PC-3 (cell line): Measurements from ENCODE around the gene CDK5RAP3. TPM values are rescaled to one million over a fixed set of nuclear protein-coding genes. Genes with fewer than 3 reads are reported as not detected.
A peak's percentile ranks its signal among the peaks of the same experiment; 100 is the strongest.

Experiments
- ATAC-seq: fragments of 200-7000 bp; cut with Tn5 transposase; 2 replicates; pipeline ENCODE4 v1.9.1; 2020; ENCODE audit warnings: mild to moderate bottlenecking, moderate library complexity
- BruUV-seq: library from RNA; stranded (reverse); fragments of 400-500 nt; replicated peaks from 2 replicates; lab custom pipeline; 2021; lab: Mats Ljungman, UMichigan
- CTCF ChIA-PET: fragments of 300-600 bp; sonication (Branson Sonifier 250); formaldehyde crosslinking; loops from one replicate; lab custom pipeline; 2022; ENCODE audit warnings: antibody characterized with exemption; lab: Charles Lee
- POLR2A ChIA-PET: fragments of 300-600 bp; sonication (Branson Sonifier 250); formaldehyde crosslinking; loops from one replicate; lab custom pipeline; 2022; ENCODE audit warnings: antibody characterized with exemption; ENCODE audit not compliant: unreplicated experiment; lab: Charles Lee
- DNase-seq: peaks from one replicate; pipeline ENCODE4 v3.0.0-alpha.2; 2015
- H2AFZ ChIP-seq: fragments of 300-600 bp; sonication (generic); 2 replicates; pipeline ENCODE4 v1.6.0; 2016; ENCODE audit warnings: antibody characterized with exemption, low read length
- H3F3A ChIP-seq: fragments of 300-600 bp; sonication (generic); one replicate; pipeline ENCODE4 v1.6.0; 2017; ENCODE audit warnings: antibody characterized with exemption, low read length, control low read depth, mild to moderate bottlenecking; ENCODE audit not compliant: unreplicated experiment
- H3K27ac ChIP-seq: fragments of 300-600 bp; sonication (generic); 2 replicates; pipeline ENCODE4 v1.5.1; 2016; ENCODE audit warnings: mild to moderate bottlenecking, low read length
- H3K27me3 ChIP-seq: fragments of 300-600 bp; sonication (generic); 2 replicates; pipeline ENCODE4 v1.6.1; 2016; ENCODE audit warnings: low read length, mixed read lengths
- H3K36me3 ChIP-seq: fragments of 300-600 bp; sonication (generic); 2 replicates; pipeline ENCODE4 v1.6.1; 2016; ENCODE audit warnings: low read depth, mixed run types, low read length, mixed read lengths
- H3K4me1 ChIP-seq: fragments of 300-600 bp; sonication (generic); 2 replicates; pipeline ENCODE4 v1.5.1; 2016; ENCODE audit warnings: low read length; ENCODE audit not compliant: insufficient read depth
- H3K4me2 ChIP-seq: fragments of 300-600 bp; sonication (generic); 2 replicates; pipeline ENCODE4 v1.6.0; 2016; ENCODE audit warnings: low read length
- H3K4me3 ChIP-seq: fragments of 300-600 bp; sonication (generic); 2 replicates; pipeline ENCODE4 v1.5.1; 2016; ENCODE audit warnings: mild to moderate bottlenecking, low read length, mixed read lengths
- H3K79me2 ChIP-seq: fragments of 300-600 bp; sonication (generic); 2 replicates; pipeline ENCODE4 v1.6.1; 2017; ENCODE audit warnings: low read length, mixed read lengths
- H3K9ac ChIP-seq: fragments of 300-600 bp; sonication (generic); 2 replicates; pipeline ENCODE4 v1.6.0; 2016; ENCODE audit warnings: mild to moderate bottlenecking, low read length
- H3K9me2 ChIP-seq: fragments of 300-600 bp; sonication (generic); replicated peaks from 2 replicates; pipeline ENCODE4 v1.6.1; 2016; ENCODE audit warnings: mixed run types, low read length, mixed read lengths
- H3K9me3 ChIP-seq: fragments of 300-600 bp; sonication (generic); 2 replicates; pipeline ENCODE4 v1.6.1; 2016; ENCODE audit warnings: low read length, mixed read lengths
- H4K20me1 ChIP-seq: fragments of 300-600 bp; sonication (generic); 2 replicates; pipeline ENCODE4 v1.6.1; 2016; ENCODE audit warnings: low read length, mixed read lengths
- CTCF ChIP-seq: fragments of 300-600 bp; sonication (generic); conservative IDR thresholded peaks from 2 replicates; pipeline ENCODE4 v1.5.1; 2017; ENCODE audit warnings: antibody characterized with exemption, low read depth, mild to moderate bottlenecking, low read length
- EZH2 ChIP-seq: fragments of 300-600 bp; sonication (generic); IDR thresholded peaks from one replicate; pipeline ENCODE4 v1.6.1; 2017; ENCODE audit warnings: antibody characterized with exemption, mild to moderate bottlenecking, low read length; ENCODE audit not compliant: unreplicated experiment
- EZH2phosphoT487 ChIP-seq: fragments of 300-600 bp; sonication (generic); IDR thresholded peaks from 2 replicates; pipeline ENCODE4 v1.6.1; 2018; ENCODE audit warnings: mild to moderate bottlenecking, antibody characterized with exemption, low read length, borderline replicate concordance
- intact Hi-C: fragments of 100-400 bp; cut with micrococcal nuclease; formaldehyde crosslinking; loops from 2 replicates; pipeline ENCODE4 v1.9.0; 2023
- total RNA-seq: library from RNA; depleted of rRNA; stranded (reverse); fragments of >200 nt; gene quantifications from 2 replicates; pipeline ENCODE4 v1.2.3, GENCODE V29; 2014

The CDK5RAP3 gene
- total RNA-seq, 1 experiment from 2014 or later: 193 TPM

- Histone ChIP-seq H3K79me2 (peaks cover 23% of the 10 kb centered on the region), H2AFZ (no peak overlapping the region), H3K27ac (peak overlapping the region; percentile 92), H3K27me3 (no peaks in the 10 kb centered on the region), H3K9ac (peak overlapping the region; percentile 61; the same call in 1 of the 2 replicates), H3F3A (no peaks in the 10 kb centered on the region), H3K4me3 (no peak overlapping the region), H3K36me3 (no peaks in the 10 kb centered on the region; the same call in 1 of the 2 replicates), H3K4me1 (peaks cover 49% of the 10 kb centered on the region), H3K9me2 (no peaks in the 10 kb centered on the region), H4K20me1 (no peaks in the 10 kb centered on the region), H3K9me3 (no peaks in the 10 kb centered on the region), H3K4me2 (no peak overlapping the region)
- POLR2A ChIA-PET: interaction anchor here (0.6 to 1.1 kb wide), 2 partner anchors 18 to 19 kb away, joined by 3 read pairs; no protein-coding TSS in a partner anchor
- TF ChIP-seq EZH2phosphoT487 (no peak), EZH2 (no peak), CTCF (no peak)
- BruUV-seq: no TSS peak
- DNase-seq (no peak), ATAC-seq (no peak)
- intact Hi-C loops: no loop called here
- CTCF ChIA-PET: interaction anchor here (1.0 to 2.0 kb wide), 4 partner anchors 19 to 50 kb away, joined by 4 to 10 read pairs (median 6); no protein-coding TSS in a partner anchor
Observed at GRCh38 chr17:47968836-47969235, 2.1 kb upstream of the CDK5RAP3 start.

DNA sequence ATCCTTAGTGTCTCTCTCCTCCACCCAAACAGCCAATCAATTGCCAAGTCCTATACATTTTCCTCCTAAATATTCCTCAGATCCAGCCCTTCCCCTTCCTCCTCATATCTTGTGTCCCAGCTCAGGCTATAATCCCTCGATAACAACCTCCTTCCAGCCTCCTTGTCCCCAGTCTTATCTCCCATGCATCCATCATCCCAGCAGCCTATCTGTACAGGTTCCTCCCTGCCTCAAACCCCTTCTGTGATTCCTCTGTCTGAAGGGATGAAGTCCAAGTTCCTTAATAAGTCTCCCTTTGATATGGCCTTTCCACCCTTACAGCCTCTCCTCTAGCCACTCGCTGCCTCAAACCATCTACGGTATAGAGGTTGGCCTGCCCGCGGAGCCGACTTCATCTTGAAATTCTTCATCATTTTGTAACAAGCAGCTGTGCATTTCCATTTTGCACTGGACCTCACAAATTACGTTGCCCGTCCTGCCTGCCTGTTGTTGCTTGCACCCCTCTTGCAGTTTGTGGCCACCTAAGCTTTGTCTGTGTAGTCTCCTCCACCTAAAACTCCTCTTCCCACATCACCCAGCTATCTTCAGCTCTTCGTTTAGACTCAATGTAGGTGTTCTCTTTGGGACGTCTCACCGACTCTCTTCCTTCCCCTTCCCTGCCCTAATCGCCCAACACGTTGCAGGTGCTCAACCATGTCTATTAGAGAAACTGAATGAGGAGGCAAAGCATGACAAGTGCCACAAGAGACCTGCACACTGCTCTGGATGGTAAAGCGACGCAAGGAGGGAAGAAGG lies 786 bp upstream of the CDK5RAP3 start:
- peak overlapping the region; percentile 79 for H3K4me2 ChIP-seq
- H3K36me3 ChIP-seq: peaks cover 4% of the 10 kb centered on the region; the same call in 1 of the 2 replicates
- no peaks in the 10 kb centered on the region for H3K27me3 ChIP-seq
- H4K20me1 ChIP-seq: no peaks in the 10 kb centered on the region
- no TSS peak for BruUV-seq
- no peak for DNase-seq
- H3K4me1 ChIP-seq: peaks cover 49% of the 10 kb centered on the region
- H3K79me2 ChIP-seq: peaks cover 23% of the 10 kb centered on the region
- H3K4me3 ChIP-seq: peak overlapping the region; percentile 49
- H3K9me3 ChIP-seq: no peaks in the 10 kb centered on the region
- ATAC-seq: no peak
- CTCF ChIA-PET: interaction anchor here (0.5 to 2.7 kb wide), 14 partner anchors 13 to 338 kb away, joined by 3 to 60 read pairs (median 7); partner anchors contain the start of genes PNPO, PRR15L and SCRN2
- TF ChIP-seq EZH2phosphoT487 (no peak), CTCF (no peak), EZH2 (no peak)
- intact Hi-C loops: loop anchor here (1.0 to 2.0 kb wide), 6 partner anchors 21 to 74 kb away; partner anchors contain the start of genes PNPO and SP2
- peak overlapping the region; percentile 32; the same call in 1 of the 2 replicates for H3K9ac ChIP-seq
- no peaks in the 10 kb centered on the region for H3K9me2 ChIP-seq
- peak overlapping the region; percentile 88 for H2AFZ ChIP-seq
- peak overlapping the region; percentile 34 for H3K27ac ChIP-seq
- POLR2A ChIA-PET: interaction anchor here (0.5 to 1.6 kb wide), 9 partner anchors 13 to 105 kb away, joined by 3 to 30 read pairs (median 4); partner anchors contain the start of genes NFE2L1, PNPO and PRR15L
- no peaks in the 10 kb centered on the region for H3F3A ChIP-seq
